ENCODE results near the gene SLC49A4. TPM values are rescaled to one million over a fixed set of nuclear protein-coding genes. Genes with fewer than 3 reads are reported as not detected.

Gene SLC49A4
- total RNA-seq, 2 experiments from 2014 or later, result 1.4 to 1.7 TPM

GRCh38 chr3:122793568-122794416 lies 1.1 kb upstream of the SLC49A4 start, which contains the start of gene HSPBAP1:
TSS of gene HSPBAP1 (minus strand) at chr3:122793831. CDS start at chr3:122793680, 151 bp downstream.
- Mint-ChIP-seq H3K27me3 (ENCODE audit: low read depth) (no peaks in the 10 kb centered on the region), H3K27ac (peak within 1 kb of the TSS; percentile 80), H3K4me1 (ENCODE audit: low read depth) (peaks cover 30% of the 10 kb centered on the region), H3K9me3 (no peaks in the 10 kb centered on the region), H3K4me3 (peak within 1 kb of the TSS; percentile 86), H3K36me3 (ENCODE audit: low read depth) (no peaks in the 10 kb centered on the region)
- DNase-seq, result peak; percentile 92
- CTCF ChIA-PET, result interaction anchor here (1.1 kb wide), 1 partner anchor 235 kb away, joined by 3 read pairs; no protein-coding TSS in a partner anchor
- intact Hi-C loops (cut with micrococcal nuclease), result loop anchor here (1.0 to 10.0 kb wide), 10 partner anchors 99 to 1249 kb away; partner anchors contain the start of genes DTX3L, FAM162A, GOLGB1 and HACD2

- Mint-ChIP-seq H3K27me3 (ENCODE audit: low read depth) (no peaks in the 10 kb centered on the region), H3K27ac (peak overlapping the region; percentile 80), H3K36me3 (ENCODE audit: low read depth) (no peaks in the 10 kb centered on the region), H3K9me3 (no peaks in the 10 kb centered on the region), H3K4me3 (peak overlapping the region; percentile 86), H3K4me1 (ENCODE audit: low read depth) (peaks cover 27% of the 10 kb centered on the region)
- DNase-seq, result no peak
- CTCF ChIA-PET, result interaction anchor here (1.1 kb wide), 1 partner anchor 236 kb away, joined by 3 read pairs; no protein-coding TSS in a partner anchor
- intact Hi-C loops (cut with micrococcal nuclease), result loop anchor here (1.0 to 10.0 kb wide), 7 partner anchors 98 to 1250 kb away; partner anchors contain the start of genes DTX3L, FAM162A, GOLGB1 and PARP14
Observed at GRCh38 chr3:122794483-122794778, 438 bp upstream of the SLC49A4 start.

GRCh38 chr3:122795674-122796195 lies 866 bp downstream of the SLC49A4 start:
- CTCF ChIA-PET, result interaction anchor here (1.1 kb wide), 1 partner anchor 9 kb away, joined by 3 read pairs; no protein-coding TSS in a partner anchor
- H3K27ac Mint-ChIP-seq, result no peak overlapping the region
- H3K4me3 Mint-ChIP-seq, result peak overlapping the region; percentile 72

GRCh38 chr3:122797291-122797690 lies 2.4 kb downstream of the SLC49A4 start:
- intact Hi-C loops (cut with micrococcal nuclease), result loop anchor here (2.0 to 10.0 kb wide), 3 partner anchors 282 to 1252 kb away; partner anchors contain the start of genes KPNA1 and POLQ
- Mint-ChIP-seq H3K4me1 (ENCODE audit: low read depth) (peaks cover 27% of the 10 kb centered on the region), H3K36me3 (ENCODE audit: low read depth) (no peaks in the 10 kb centered on the region), H3K27me3 (ENCODE audit: low read depth) (no peaks in the 10 kb centered on the region), H3K4me3 (no peak overlapping the region), H3K9me3 (no peaks in the 10 kb centered on the region), H3K27ac (no peak overlapping the region)
- DNase-seq, result no peak
- CTCF ChIA-PET, result no interaction called here

More at GRCh38 chr3:122795674-122796195, 866 bp downstream of the SLC49A4 start:
- no peaks in the 10 kb centered on the region for H3K27me3 Mint-ChIP-seq (ENCODE audit: low read depth)
- H3K4me1 Mint-ChIP-seq (ENCODE audit: low read depth), result peaks cover 27% of the 10 kb centered on the region
- intact Hi-C loops (cut with micrococcal nuclease), result loop anchor here (1.0 to 10.0 kb wide), 7 partner anchors 97 to 1251 kb away; partner anchors contain the start of genes FAM162A, KPNA1, PARP14 and POLQ
- peak; percentile 61 for DNase-seq
- no peaks in the 10 kb centered on the region for H3K9me3 Mint-ChIP-seq
- H3K36me3 Mint-ChIP-seq (ENCODE audit: low read depth), result no peaks in the 10 kb centered on the region

- intact Hi-C loops (cut with micrococcal nuclease), result loop anchor here (10.0 kb wide), 2 partner anchors 695 to 1255 kb away; partner anchors contain the start of gene POLQ
- Mint-ChIP-seq H3K27ac (no peak overlapping the region), H3K36me3 (ENCODE audit: low read depth) (no peaks in the 10 kb centered on the region), H3K4me1 (ENCODE audit: low read depth) (peaks cover 28% of the 10 kb centered on the region), H3K9me3 (no peaks in the 10 kb centered on the region), H3K27me3 (ENCODE audit: low read depth) (no peaks in the 10 kb centered on the region), H3K4me3 (no peak overlapping the region)
- CTCF ChIA-PET, result no interaction called here
- DNase-seq, result no peak
Observed at GRCh38 chr3:122799322-122799721, 4.5 kb downstream of the SLC49A4 start.

GRCh38 chr3:122800031-122800430 lies 5.2 kb downstream of the SLC49A4 start:
- no peaks in the 10 kb centered on the region for H3K27me3 Mint-ChIP-seq (ENCODE audit: low read depth)
- no peaks in the 10 kb centered on the region for H3K9me3 Mint-ChIP-seq
- CTCF ChIA-PET, result interaction anchor here (0.5 kb wide), 1 partner anchor 19 kb away, joined by 5 read pairs; no protein-coding TSS in a partner anchor
- H3K27ac Mint-ChIP-seq, result no peak overlapping the region
- intact Hi-C loops (cut with micrococcal nuclease), result no loop called here
- peaks cover 28% of the 10 kb centered on the region for H3K4me1 Mint-ChIP-seq (ENCODE audit: low read depth)
- H3K36me3 Mint-ChIP-seq (ENCODE audit: low read depth), result no peaks in the 10 kb centered on the region
- no peak for DNase-seq
- no peak overlapping the region for H3K4me3 Mint-ChIP-seq

GRCh38 chr3:122800706-122801237 lies 5.9 kb downstream of the SLC49A4 start:
- intact Hi-C loops (cut with micrococcal nuclease), result no loop called here
- H3K27me3 Mint-ChIP-seq (ENCODE audit: low read depth), result no peaks in the 10 kb centered on the region
- H3K4me3 Mint-ChIP-seq, result no peak overlapping the region
- no peaks in the 10 kb centered on the region for H3K36me3 Mint-ChIP-seq (ENCODE audit: low read depth)
- H3K9me3 Mint-ChIP-seq, result no peaks in the 10 kb centered on the region
- DNase-seq, result no peak
- no peak overlapping the region for H3K27ac Mint-ChIP-seq
- CTCF ChIA-PET, result interaction anchor here (0.7 kb wide), 1 partner anchor 389 kb away, joined by 3 read pairs; no protein-coding TSS in a partner anchor
- H3K4me1 Mint-ChIP-seq (ENCODE audit: low read depth), result peaks cover 26% of the 10 kb centered on the region

- CTCF ChIA-PET, result no interaction called here
- Mint-ChIP-seq H3K27ac (no peak overlapping the region), H3K4me3 (no peak overlapping the region), H3K36me3 (ENCODE audit: low read depth) (no peaks in the 10 kb centered on the region), H3K9me3 (no peaks in the 10 kb centered on the region), H3K27me3 (ENCODE audit: low read depth) (no peaks in the 10 kb centered on the region), H3K4me1 (ENCODE audit: low read depth) (peaks cover 11% of the 10 kb centered on the region)
- no peak for DNase-seq
- intact Hi-C loops (cut with micrococcal nuclease), result no loop called here
Observed at GRCh38 chr3:122802323-122802722, 7.5 kb downstream of the SLC49A4 start.

- CTCF ChIA-PET, result interaction anchor here (0.7 to 1.1 kb wide), 3 partner anchors 8 to 33 kb away, joined by 3 read pairs; no protein-coding TSS in a partner anchor
- no peak overlapping the region for H3K4me3 Mint-ChIP-seq
- intact Hi-C loops (cut with micrococcal nuclease), result no loop called here
- peaks cover 8% of the 10 kb centered on the region for H3K36me3 Mint-ChIP-seq (ENCODE audit: low read depth)
- no peaks in the 10 kb centered on the region for H3K27me3 Mint-ChIP-seq (ENCODE audit: low read depth)
- DNase-seq, result peak; percentile 20
- peaks cover 7% of the 10 kb centered on the region for H3K4me1 Mint-ChIP-seq (ENCODE audit: low read depth)
- no peaks in the 10 kb centered on the region for H3K9me3 Mint-ChIP-seq
- H3K27ac Mint-ChIP-seq, result no peak overlapping the region
Observed at GRCh38 chr3:122803977-122804376, 9.1 kb downstream of the SLC49A4 start.

- intact Hi-C loops (cut with micrococcal nuclease), result no loop called here
- CTCF ChIA-PET, result interaction anchor here (1.3 kb wide), 1 partner anchor 55 kb away, joined by 3 read pairs; no protein-coding TSS in a partner anchor
- H3K4me3 Mint-ChIP-seq, result no peak overlapping the region
- no peaks in the 10 kb centered on the region for H3K4me1 Mint-ChIP-seq (ENCODE audit: low read depth)
- H3K27me3 Mint-ChIP-seq (ENCODE audit: low read depth), result no peaks in the 10 kb centered on the region
- H3K27ac Mint-ChIP-seq, result no peak overlapping the region
- no peak for DNase-seq
- no peaks in the 10 kb centered on the region for H3K9me3 Mint-ChIP-seq
- H3K36me3 Mint-ChIP-seq (ENCODE audit: low read depth), result peaks cover 8% of the 10 kb centered on the region
Observed at GRCh38 chr3:122810734-122811133, 15.9 kb downstream of the SLC49A4 start.

GRCh38 chr3:122816587-122816986 lies 21.7 kb downstream of the SLC49A4 start:
- no peaks in the 10 kb centered on the region for H3K27me3 Mint-ChIP-seq (ENCODE audit: low read depth)
- no peak overlapping the region for H3K4me3 Mint-ChIP-seq
- no peaks in the 10 kb centered on the region for H3K4me1 Mint-ChIP-seq (ENCODE audit: low read depth)
- CTCF ChIA-PET, result no interaction called here
- peaks cover 4% of the 10 kb centered on the region for H3K36me3 Mint-ChIP-seq (ENCODE audit: low read depth)
- no peaks in the 10 kb centered on the region for H3K9me3 Mint-ChIP-seq
- no peak for DNase-seq
- no peak overlapping the region for H3K27ac Mint-ChIP-seq
- intact Hi-C loops (cut with micrococcal nuclease), result no loop called here
